Adrenal gland (tissue), 12 donors: ENCODE results near the gene KLK3. TPM values are rescaled to one million over a fixed set of nuclear protein-coding genes. Genes with fewer than 3 reads are reported as not detected.

Experiments used
- DNase-seq, 7 donors: peaks; one replicate each; pipeline ENCODE4 v3.0.0-alpha.2; 2019 to 2020
- H3K27ac ChIP-seq, 5 donors: fragments of 200-600 bp; sonication (generic) in 4 of 5; 1 replicate in 3 of 5; 2 replicates in 2 of 5; pipeline versions ENCODE4 v1.5.1 to v1.8.0; 2016 to 2020; ENCODE audit warnings: mild to moderate bottlenecking in 1 of 5
- H3K27me3 ChIP-seq: fragments of 200-600 bp; 2 replicates; pipeline ENCODE4 v1.8.0; 2021
- H3K36me3 ChIP-seq, 2 donors: fragments of 200-600 bp; replicated peaks in 1 of 2; 1 replicate in 1 of 2; 2 replicates in 1 of 2; pipeline versions ENCODE4 v1.5.1 to v1.8.0; 2018 to 2022
- H3K4me1 ChIP-seq, 2 donors: fragments of 200-600 bp; replicated peaks in 1 of 2; 1 replicate in 1 of 2; 2 replicates in 1 of 2; pipeline versions ENCODE4 v1.5.1 to v1.8.0; 2018 to 2021
- H3K4me3 ChIP-seq, 4 donors: fragments of 200-600 bp; sonication (generic) in 3 of 4; one replicate each; pipeline ENCODE4 v1.5.1; 2016 to 2018
- H3K9me3 ChIP-seq, 3 donors: fragments of 200-600 bp; sonication (generic) in 1 of 3; replicated peaks in 1 of 3; 1 replicate in 2 of 3; 2 replicates in 1 of 3; pipeline versions ENCODE4 v1.5.1 to v1.8.0; 2016 to 2021
- POLR2A ChIP-seq, 2 donors: fragments of 450-650 bp; IDR thresholded peaks; one replicate each; pipeline ENCODE4 v1.6.1; 2017; ENCODE audit warnings: antibody characterized with exemption in 2 of 2, mild to moderate bottlenecking in 2 of 2, moderate library complexity in 1 of 2
- WGBS, 4 donors: extraction: QIAGEN DNeasy Blood & Tissue Kit in 2 of 4; methylation state at CpG; one replicate each; pipeline versions ENCODE4 v1.1.5 to v1.1.7; 2013 to 2017; 5-methylcytosine and 5-hydroxymethylcytosine counted together
- intact Hi-C, 2 donors: fragments of 100-400 bp; cut with DNase I; formaldehyde crosslinking; loops; one replicate each; pipeline versions ENCODE4 v1.14.1 to v1.15.0; 2022 to 2023
- polyA plus RNA-seq, 3 donors: library from polyadenylated mRNA; stranded (reverse); fragments of 200-250 nt in 2 of 3; fragments of 350-450 nt in 1 of 3; fragmentation: Illumina TruSeq in 1 of 3; extraction: RNeasy Lipid Tissue Mini Kit (QIAGEN cat#74804) in 1 of 3; gene quantifications; one replicate each; pipeline ENCODE4 v1.2.3, GENCODE V29; 2013 to 2014
- total RNA-seq, 9 donors: library from RNA; depleted of rRNA in 4 of 9; stranded (reverse); fragments of >200 nt in 4 of 9; fragments of 120-200 nt in 1 of 9; fragmentation: NEBNext Ultra II Directional in 1 of 9; extraction: Animal tissue kit (Norgen Biotek cat#: 25700) in 1 of 9; gene quantifications; one replicate each; pipeline versions ENCODE4 v1.1.0 to v1.2.4, GENCODE V29; 2013 to 2023
- TF ChIP-seq, protein P1 (sequence below), 6 experiments: fragments of 450-650 bp in 4 of 6; fragments of 200-600 bp in 2 of 6; sonication (generic) in 1 of 6; IDR thresholded peaks; 1 replicate in 5 of 6; 2 replicates in 1 of 6; pipeline versions ENCODE4 v1.5.1 to v1.8.0; 2016 to 2021; ENCODE audit warnings: antibody characterized with exemption in 6 of 6, mild to moderate bottlenecking in 2 of 6, moderate library complexity in 1 of 6
- donor health status: healthy with polysubstance abuse.
- donor health status: Bipolar disorder and iron deficiency.
- donor health status: DM: yes; HTN: yes; CAD: no.
- donor health status: DM: no; HTN: no; CAD: no.
- donor health status: DM: no; HTN: no; CAD: no.
- donor health status: DM: yes; HTN: yes; CAD: no.

KLK3 gene
- total and polyA plus RNA-seq, 12 donors = 0.11 to 26.0 (median 1.1) TPM; not detected in 4

DNA sequence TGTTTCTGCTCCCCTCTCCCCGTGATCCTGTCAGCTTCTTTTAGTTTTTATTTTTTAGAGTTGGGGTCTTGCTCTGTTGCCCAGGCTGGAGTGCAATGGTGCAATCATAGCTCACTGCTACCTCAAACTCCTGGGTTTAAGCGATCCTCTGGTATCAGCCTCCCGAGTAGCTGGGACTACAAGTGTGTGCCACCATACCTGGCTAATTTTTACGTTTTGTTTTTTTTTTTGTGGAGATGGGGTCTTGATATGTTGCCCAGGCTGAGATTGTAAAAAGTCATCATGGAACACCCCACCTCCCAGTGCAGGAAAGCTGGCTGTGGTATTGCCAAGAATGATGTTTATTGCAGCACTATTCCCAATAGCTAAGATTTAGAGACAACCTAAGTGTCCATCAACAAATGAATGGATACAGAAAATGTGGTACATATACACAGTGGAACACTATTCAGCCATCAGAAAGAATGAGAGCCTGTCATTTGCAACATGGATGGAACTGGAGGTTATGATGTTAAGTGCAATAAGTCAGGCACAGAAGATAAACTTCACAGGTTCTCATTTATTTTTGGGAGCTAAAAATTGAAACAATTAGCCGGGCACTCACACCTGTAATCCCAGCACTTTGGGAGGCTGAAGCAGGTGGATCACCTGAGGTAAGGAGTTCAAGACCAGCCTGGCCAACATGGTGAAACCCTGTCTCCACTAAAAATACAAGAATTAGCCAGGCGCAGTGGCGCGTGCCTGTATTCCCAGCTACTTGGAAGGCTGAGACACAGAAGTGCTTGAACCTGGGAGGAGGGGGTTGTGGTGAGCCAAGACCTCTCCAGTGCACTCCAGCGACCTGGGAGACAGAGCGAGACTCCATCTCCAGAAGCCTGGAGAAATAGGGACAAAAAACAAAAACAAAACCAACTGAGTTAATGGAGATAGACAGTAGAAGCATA is 14.7 kb upstream of the KLK3 start:
- no peaks in the 10 kb centered on the region for H3K36me3 ChIP-seq
- H3K27me3 ChIP-seq = no peaks in the 10 kb centered on the region
- 78 to 83% (median 80%) methylated on average over 10 of the region's 10 CpGs for WGBS, 4 donors
- TF ChIP-seq, protein P1, sequence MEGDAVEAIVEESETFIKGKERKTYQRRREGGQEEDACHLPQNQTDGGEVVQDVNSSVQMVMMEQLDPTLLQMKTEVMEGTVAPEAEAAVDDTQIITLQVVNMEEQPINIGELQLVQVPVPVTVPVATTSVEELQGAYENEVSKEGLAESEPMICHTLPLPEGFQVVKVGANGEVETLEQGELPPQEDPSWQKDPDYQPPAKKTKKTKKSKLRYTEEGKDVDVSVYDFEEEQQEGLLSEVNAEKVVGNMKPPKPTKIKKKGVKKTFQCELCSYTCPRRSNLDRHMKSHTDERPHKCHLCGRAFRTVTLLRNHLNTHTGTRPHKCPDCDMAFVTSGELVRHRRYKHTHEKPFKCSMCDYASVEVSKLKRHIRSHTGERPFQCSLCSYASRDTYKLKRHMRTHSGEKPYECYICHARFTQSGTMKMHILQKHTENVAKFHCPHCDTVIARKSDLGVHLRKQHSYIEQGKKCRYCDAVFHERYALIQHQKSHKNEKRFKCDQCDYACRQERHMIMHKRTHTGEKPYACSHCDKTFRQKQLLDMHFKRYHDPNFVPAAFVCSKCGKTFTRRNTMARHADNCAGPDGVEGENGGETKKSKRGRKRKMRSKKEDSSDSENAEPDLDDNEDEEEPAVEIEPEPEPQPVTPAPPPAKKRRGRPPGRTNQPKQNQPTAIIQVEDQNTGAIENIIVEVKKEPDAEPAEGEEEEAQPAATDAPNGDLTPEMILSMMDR (IDR thresholded peaks at IDR 0.05) = no peak
- no peak for TF ChIP-seq POLR2A (IDR thresholded peaks at IDR 0.05)
- H3K4me1 ChIP-seq = peaks cover 0 to 7% of the 10 kb centered on the region in 2 donors
- H3K27ac ChIP-seq = no peak overlapping the region
- intact Hi-C loops = no loop called here
- no peak for DNase-seq
- H3K9me3 ChIP-seq = no peaks in the 10 kb centered on the region
- H3K4me3 ChIP-seq = no peak overlapping the region

DNA sequence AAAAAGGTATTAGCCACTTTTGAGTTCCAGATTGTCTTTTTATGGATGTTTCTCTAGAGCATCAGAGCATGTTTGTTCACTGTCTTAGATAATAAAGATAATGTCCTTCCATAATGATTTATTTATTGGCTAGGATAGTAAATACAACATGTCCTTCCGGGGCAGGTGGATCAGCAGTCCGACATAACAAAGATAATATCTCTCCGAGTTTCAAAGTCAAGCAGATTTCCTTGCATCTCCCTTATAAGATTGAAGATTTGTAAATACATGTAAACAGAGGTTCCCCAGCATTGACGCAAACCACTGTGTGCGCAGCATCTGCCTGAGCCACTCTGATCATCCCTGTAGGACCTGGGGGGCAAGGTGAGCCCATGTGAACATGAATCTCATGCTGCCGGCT is 12.6 kb upstream of the KLK3 start:
- H3K9me3 ChIP-seq = no peaks in the 10 kb centered on the region
- H3K4me3 ChIP-seq = no peak overlapping the region
- H3K27me3 ChIP-seq = no peaks in the 10 kb centered on the region
- H3K36me3 ChIP-seq = no peaks in the 10 kb centered on the region
- H3K4me1 ChIP-seq = no peaks in the 10 kb centered on the region
- WGBS, 4 donors = 65 to 78% (median 69%) methylated on average over 6 of the region's 6 CpGs
- intact Hi-C loops = no loop called here
- DNase-seq = no peak
- TF ChIP-seq, protein P1 (IDR thresholded peaks at IDR 0.05) = no peak
- TF ChIP-seq POLR2A (IDR thresholded peaks at IDR 0.05) = no peak
- H3K27ac ChIP-seq = no peak overlapping the region

DNA sequence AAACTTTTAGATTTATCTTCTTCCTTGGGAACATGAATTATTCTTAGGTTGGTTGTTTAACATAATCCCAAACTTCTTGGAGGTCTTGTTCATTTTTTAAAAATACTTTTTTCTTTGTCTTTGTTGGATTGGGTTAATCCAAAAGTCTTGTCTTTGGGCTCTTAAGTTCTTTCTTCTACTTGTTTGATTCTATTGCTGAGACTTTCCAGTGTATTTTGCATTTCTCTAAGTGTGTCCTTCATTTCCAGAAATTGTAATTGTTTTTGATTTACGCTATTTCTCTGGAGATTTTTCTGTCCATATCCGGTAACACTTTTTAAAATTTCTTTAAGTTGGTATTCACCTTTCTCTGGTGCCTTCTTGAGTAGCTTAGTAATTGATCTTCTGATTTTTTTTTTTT is 11.5 kb upstream of the KLK3 start:
- Histone ChIP-seq H3K27ac (no peak overlapping the region), H3K9me3 (no peaks in the 10 kb centered on the region), H3K36me3 (no peaks in the 10 kb centered on the region), H3K4me1 (no peaks in the 10 kb centered on the region), H3K27me3 (no peaks in the 10 kb centered on the region), H3K4me3 (no peak overlapping the region)
- TF ChIP-seq POLR2A (IDR thresholded peaks at IDR 0.05) = no peak
- TF ChIP-seq, protein P1 (IDR thresholded peaks at IDR 0.05) = no peak
- DNase-seq = no peak
- 89 to 92% (median 91%) methylated on average over 2 of the region's 2 CpGs for WGBS, 4 donors
- intact Hi-C loops = no loop called here

- H3K27me3 ChIP-seq = no peaks in the 10 kb centered on the region
- TF ChIP-seq POLR2A (IDR thresholded peaks at IDR 0.05) = no peak
- TF ChIP-seq, protein P1 (IDR thresholded peaks at IDR 0.05) = no peak
- intact Hi-C loops = no loop called here
- DNase-seq = no peak
- no peaks in the 10 kb centered on the region for H3K4me1 ChIP-seq
- no peaks in the 10 kb centered on the region for H3K36me3 ChIP-seq
- no peak overlapping the region for H3K27ac ChIP-seq
- 62 to 81% (median 74%) methylated on average over 5 to 7 of the region's 7 CpGs for WGBS, 4 donors
- no peak overlapping the region for H3K4me3 ChIP-seq
- H3K9me3 ChIP-seq = no peaks in the 10 kb centered on the region
Measured at GRCh38 chr19:50843701-50844221, 11.0 kb upstream of the KLK3 start.
